Fibroblast of the aortic adventitia (primary cell): ENCODE data around the gene SFXN3. TPM values are rescaled to one million over a fixed set of nuclear protein-coding genes. Genes with fewer than 3 reads are reported as not detected.

ENCODE experiments used
- DNase-seq: peaks from one replicate; pipeline ENCODE4 v3.0.0-alpha.2; 2010; ENCODE audit warnings: low read depth
- H3K4me3 ChIP-seq: 2 replicates; pipeline ENCODE4 v1.5.1; 2011; ENCODE audit warnings: low read depth, mild to moderate bottlenecking, control low read depth, low read length, moderate library complexity
- total RNA-seq: library from RNA; depleted of rRNA; stranded (reverse); fragments of >200 nt; gene quantifications from 2 replicates; pipeline ENCODE4 v1.2.3, GENCODE V29; 2012; ENCODE audit warnings: low replicate concordance
- TF ChIP-seq, protein P1 (sequence below): IDR thresholded peaks from 2 replicates; pipeline ENCODE4 v1.5.1; 2011; ENCODE audit warnings: mild to moderate bottlenecking, low read length, control low read depth, inconsistent platforms; ENCODE audit not compliant: insufficient read depth

The SFXN3 gene
- total RNA-seq, 1 donor = 83.2 TPM

DNA sequence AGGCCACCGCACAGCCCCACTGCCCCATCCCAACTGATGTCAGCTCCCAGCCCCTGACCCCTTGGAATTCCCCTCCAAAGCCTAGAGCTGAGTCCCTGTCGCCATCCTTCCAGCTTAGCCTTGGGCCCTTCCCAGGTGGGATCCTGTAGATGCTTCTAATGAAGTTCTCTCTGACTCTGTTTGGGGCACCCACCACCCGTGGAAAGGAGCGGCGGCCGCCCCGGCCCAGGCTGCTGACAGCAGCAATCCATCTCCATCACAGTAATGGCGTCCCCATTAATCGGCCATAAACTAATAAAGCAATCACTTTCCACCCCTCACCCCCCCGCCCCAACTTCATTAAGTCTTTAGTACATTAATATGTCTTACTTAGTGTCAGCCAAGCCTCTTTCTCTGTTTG, 56.3 kb downstream of the SFXN3 start:
- no peak overlapping the region for H3K4me3 ChIP-seq
- TF ChIP-seq, protein P1, sequence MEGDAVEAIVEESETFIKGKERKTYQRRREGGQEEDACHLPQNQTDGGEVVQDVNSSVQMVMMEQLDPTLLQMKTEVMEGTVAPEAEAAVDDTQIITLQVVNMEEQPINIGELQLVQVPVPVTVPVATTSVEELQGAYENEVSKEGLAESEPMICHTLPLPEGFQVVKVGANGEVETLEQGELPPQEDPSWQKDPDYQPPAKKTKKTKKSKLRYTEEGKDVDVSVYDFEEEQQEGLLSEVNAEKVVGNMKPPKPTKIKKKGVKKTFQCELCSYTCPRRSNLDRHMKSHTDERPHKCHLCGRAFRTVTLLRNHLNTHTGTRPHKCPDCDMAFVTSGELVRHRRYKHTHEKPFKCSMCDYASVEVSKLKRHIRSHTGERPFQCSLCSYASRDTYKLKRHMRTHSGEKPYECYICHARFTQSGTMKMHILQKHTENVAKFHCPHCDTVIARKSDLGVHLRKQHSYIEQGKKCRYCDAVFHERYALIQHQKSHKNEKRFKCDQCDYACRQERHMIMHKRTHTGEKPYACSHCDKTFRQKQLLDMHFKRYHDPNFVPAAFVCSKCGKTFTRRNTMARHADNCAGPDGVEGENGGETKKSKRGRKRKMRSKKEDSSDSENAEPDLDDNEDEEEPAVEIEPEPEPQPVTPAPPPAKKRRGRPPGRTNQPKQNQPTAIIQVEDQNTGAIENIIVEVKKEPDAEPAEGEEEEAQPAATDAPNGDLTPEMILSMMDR = no peak
- DNase-seq = no peak

DNA sequence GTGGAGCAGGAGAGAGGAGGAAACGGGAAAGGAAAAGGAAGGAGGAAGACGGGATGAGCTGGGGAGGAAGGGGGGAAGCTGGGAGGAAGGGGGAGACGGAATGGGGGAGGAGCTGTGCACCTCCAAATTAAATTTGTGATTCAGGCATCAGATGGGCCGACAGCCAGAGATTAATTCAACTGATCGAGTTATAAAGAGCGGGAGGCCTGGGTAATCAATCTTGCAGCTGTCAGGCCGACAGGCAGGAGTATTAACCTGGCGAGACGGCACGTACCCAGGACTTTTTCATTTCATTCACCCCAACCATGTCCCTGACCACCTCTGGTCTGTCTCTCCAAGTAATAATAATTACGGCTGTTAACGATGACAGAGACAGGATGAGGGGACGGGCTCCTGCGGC, 56.9 kb downstream of the SFXN3 start:
- no peak overlapping the region for H3K4me3 ChIP-seq
- DNase-seq = no peak
- TF ChIP-seq, protein P1 = no peak

- TF ChIP-seq, protein P1 = no peak
- no peak overlapping the region for H3K4me3 ChIP-seq
- DNase-seq = no peak
Measured at GRCh38 chr10:101089520-101090299, 58.7 kb downstream of the SFXN3 start.

GRCh38 chr10:101090597-101090996, 59.6 kb downstream of the SFXN3 start:
- TF ChIP-seq, protein P1 = no peak

More at GRCh38 chr10:101090597-101090996, 59.6 kb downstream of the SFXN3 start:
- DNase-seq = no peak
- no peak overlapping the region for H3K4me3 ChIP-seq

Other genes starting within 250 kb of the SFXN3 start
- 34.8 and 62.8 TPM in 2 replicates for gene SLF2, start 118.3 kb upstream of the SFXN3 start, total RNA-seq
- 0.25 and 0.81 TPM in 2 replicates for gene SEMA4G, start 61.7 kb upstream of the SFXN3 start, total RNA-seq
- gene MRPL43, start 43.7 kb upstream of the SFXN3 start, total RNA-seq = 27.8 and 38.2 TPM in 2 replicates
- 4.1 and 4.8 TPM in 2 replicates for gene TWNK, start 43.7 kb upstream of the SFXN3 start, total RNA-seq
- 91.7 and 175 TPM in 2 replicates for gene LZTS2, start 31.4 kb upstream of the SFXN3 start, total RNA-seq
- gene PDZD7, start 105 bp upstream of the SFXN3 start, total RNA-seq = 0.16 and 0.27 TPM in 2 replicates
- gene KAZALD1, start 30.8 kb downstream of the SFXN3 start, total RNA-seq = 62.4 and 71.5 TPM in 2 replicates
- gene TLX1, start 100.1 kb downstream of the SFXN3 start, total RNA-seq = 0.16 TPM in 1 of 2 replicates, not detected in the other
- gene LBX1, start 198.2 kb downstream of the SFXN3 start, total RNA-seq = 0.08 TPM in 1 of 2 replicates, not detected in the other